Activated CD8-positive, alpha-beta memory T cell treated with anti-CD3 and anti-CD28 coated beads for 24 hours (primary cell): ENCODE results near the gene ST3GAL3.

Experiments
- DNase-seq: peaks from one replicate; pipeline ENCODE4 v3.0.0-alpha.2; 2020

Gene ST3GAL3

DNA sequence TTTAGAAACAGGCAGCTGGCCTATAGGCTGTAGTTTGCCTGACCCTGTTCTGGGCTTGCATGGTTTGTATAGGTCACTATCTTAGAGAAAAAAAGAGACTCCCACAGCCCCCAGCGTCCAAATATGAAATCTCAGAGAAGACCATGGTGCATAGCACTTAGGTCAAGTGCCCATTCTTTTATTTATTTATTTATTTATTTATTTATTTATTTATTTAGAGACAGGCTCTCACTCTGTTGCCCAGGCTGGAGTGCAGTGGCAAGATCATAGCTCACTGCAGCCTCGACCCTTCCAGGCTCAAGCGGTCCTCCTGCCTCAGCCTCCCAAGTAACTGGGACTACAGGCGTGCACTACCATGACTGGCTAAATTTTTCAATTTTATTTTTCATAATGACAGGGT lies 175.4 kb downstream of the ST3GAL3 start:
- DNase-seq: no peak

DNA sequence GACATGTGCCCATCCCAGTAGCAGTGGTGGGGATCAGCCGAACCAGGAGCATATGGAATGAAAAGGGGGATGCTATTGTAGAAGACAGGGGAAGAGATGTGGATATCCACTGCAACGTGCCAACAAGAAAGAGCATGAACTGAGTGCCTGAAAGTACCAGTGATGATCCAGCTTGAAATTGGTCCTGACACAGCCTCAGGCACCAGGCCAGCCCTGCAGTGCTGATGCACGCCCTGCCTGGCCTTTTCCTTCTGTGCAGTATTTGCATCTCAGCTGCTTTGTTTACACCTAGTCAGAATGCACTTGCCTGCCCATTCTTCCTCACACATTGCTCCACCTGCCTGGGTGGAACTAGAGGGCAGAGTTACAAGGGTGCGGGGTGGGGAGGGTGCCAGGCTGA lies 176.0 kb downstream of the ST3GAL3 start:
- DNase-seq: no peak

DNA sequence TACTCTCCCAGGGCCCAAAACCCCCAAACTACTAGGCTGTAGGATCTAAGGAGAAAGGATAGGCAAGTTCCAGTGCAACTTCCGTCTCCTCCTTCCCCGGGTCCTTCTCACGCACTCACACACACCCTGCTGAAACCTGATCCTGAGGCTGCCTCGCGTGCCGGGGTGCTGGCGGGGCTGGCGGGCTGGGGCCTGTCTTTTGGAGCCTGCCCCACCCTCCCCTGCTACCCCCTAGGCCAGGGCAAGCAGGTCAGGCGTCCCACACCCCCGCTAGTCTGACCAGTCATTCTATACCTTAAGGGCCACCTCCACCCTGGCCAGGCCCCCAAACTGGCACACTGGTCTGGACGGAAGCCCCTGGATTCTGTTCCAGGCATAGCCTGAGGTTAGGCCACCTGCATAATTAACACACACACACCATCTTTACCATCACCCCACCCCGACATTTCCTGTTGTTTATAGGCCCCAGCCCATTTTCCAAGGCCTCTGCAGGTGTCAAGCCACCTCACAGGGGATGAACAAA lies 178.0 kb downstream of the ST3GAL3 start:
- DNase-seq: no peak

DNA sequence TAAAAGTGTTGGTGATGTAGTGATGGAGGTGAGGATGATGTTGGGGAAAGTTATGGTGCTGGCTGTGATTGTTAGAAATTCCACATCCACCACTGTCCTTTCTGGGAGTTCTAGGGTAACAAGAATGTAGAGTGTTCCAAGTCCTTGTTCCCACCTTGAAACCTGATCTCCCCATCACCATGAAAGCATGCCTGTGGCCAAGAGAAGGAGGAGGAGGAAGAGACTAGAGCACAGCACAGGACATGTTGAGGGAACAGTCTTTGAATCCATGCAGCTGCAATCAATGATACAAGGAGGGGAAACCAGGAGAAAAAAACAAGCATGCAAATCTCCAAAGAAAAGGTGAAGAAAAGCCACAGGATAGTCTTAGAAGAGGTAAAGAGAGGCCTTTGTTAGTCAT lies 180.4 kb downstream of the ST3GAL3 start:
- no peak for DNase-seq

DNA sequence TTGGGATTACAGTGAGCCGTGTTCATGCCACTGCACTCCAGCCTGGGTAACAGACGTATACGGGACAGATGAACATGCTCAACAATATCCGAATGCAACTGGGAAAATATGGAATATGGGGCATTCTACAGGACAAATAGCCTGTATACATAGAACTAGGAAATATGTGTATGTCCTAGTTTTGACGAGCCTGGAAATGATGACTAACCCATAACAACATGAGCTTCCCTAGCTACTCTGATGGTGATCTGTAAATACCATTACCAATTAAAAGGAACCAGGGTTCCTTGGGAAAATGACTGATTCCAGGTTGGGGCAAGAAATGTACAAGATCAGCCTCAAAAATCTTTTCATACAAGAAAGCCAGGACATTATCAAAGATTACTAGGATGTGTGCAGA lies 183.5 kb downstream of the ST3GAL3 start:
- DNase-seq: no peak

DNA sequence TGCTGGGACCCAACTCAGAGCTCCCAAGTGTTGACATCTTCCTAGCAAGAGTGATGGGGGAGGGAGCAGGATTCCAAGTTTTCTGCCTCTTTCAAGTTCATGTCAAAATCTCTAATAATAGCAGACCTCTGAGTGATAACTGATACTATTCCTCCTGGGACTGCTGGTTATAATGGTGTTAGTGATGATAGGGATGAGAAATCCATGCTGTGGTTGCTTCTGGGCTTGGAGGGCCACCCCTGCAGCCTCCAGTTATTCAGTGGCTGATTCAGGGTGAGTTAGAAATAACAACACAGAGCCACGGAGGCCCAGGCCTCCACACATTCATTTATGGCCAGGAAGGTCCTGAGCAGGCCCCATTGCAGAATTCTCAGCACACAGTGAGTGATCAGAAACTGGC lies 185.7 kb downstream of the ST3GAL3 start:
- no peak for DNase-seq

DNA sequence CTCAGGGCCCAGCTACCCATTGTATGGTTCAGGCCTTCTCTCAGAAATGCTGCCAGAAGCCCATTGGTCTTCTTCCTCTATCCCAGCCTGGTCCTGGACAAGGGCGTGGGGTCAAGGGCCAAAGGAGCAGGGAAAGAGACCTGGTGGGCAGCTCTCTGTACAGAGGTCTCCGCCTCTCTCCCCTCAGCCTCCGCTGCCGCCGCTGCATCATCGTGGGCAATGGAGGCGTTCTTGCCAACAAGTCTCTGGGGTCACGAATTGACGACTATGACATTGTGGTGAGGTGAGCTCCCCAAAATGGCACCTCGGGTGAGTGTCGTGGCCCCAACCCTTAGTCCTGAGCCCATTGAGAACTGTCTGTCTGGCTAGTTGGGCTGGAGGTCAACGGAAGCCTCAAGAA lies 191.6 kb downstream of the ST3GAL3 start:
- no peak for DNase-seq

DNA sequence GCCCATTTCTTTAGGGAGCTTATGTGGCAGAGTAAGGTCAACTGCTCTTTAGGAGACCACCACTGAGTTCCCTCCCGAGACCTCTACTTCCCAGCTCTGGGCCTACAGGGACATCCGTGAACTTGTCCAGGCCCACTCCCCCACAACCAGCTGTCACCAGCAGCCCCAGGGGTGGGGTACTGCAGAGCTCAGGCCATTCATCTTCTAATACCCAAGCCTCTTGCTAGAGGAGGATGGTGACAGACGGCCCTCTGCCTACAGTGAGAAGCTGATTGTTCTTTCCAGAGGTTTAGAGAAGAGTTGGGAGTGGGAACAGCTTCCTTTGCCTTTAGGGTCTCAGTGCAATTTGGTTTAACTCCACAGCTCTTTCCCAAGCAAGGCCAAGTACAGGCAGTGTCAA lies 193.1 kb downstream of the ST3GAL3 start:
- no peak for DNase-seq

DNA sequence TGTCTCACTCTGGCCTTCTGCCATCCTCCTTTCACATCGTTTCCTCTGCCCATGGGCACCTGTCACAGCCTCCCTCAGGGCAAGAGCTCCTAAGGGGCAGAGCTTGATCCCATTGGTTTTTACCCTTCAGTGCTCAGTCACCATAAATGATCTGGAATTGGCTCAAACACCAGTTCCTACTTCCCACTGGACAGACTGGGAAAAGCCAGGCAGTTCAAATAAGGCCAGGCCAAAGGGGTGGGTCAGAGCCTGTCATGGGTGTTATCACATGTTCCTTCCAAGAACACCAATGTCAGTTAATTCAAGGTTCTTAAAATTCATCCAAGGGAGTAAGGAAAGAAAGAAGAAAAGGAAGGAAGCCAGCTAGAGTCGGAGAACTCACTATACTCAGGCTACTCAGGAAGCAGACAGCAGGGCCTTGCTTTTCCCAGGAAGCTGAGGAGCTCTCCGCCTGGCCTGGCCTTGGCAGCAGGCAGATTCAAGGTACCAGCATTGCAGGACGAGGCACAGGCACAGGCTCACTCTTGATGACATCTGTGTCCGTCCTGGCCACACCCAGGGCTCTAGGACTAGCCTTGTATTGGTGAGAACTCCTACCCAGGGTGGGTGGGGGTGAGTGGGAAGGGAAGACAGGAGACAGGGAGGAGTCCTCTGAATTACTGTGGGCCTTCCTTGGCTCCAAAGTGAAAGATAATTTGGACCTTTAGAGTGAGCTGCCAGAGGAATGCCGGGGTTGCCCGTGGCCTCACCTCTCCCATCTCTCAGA lies 194.0 kb downstream of the ST3GAL3 start:
- no peak for DNase-seq

DNA sequence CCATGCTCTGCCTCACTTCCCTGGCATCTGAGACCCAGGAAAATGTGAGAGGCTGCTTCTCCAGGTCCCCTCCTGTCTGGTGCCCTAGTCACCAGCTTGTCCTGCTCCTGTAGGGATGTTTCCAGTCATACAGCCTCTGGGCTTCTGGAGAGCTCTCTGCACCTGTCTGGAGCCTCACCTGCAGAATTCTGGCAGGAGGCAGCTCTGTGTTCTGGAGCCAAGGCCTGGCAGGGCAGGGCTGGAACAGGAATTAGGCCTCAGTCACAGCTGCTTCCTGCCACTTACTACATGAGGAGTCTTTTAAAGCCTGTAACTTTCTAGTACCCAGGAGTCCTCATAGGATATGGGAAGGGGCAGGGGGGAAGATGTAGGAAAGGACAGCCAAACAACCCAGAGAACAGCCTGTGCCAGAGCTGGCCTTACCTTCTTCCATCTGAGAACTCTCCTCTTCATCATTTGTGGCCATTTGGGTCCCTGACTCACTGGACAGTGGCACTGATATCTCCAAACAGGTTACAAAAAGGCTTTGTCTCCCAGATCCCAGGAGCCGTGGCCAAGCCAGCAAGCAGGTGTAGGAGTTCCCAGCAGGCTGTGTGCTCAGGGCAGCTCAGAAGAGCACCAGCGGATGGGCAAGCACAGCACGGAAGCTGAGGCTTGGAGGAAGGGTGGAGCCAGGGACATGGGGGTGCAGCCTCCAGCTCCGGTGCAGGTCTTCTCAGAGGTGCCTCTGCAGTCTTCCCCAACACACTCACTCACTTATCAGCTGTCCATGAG lies 194.9 kb downstream of the ST3GAL3 start:
- no peak for DNase-seq

DNA sequence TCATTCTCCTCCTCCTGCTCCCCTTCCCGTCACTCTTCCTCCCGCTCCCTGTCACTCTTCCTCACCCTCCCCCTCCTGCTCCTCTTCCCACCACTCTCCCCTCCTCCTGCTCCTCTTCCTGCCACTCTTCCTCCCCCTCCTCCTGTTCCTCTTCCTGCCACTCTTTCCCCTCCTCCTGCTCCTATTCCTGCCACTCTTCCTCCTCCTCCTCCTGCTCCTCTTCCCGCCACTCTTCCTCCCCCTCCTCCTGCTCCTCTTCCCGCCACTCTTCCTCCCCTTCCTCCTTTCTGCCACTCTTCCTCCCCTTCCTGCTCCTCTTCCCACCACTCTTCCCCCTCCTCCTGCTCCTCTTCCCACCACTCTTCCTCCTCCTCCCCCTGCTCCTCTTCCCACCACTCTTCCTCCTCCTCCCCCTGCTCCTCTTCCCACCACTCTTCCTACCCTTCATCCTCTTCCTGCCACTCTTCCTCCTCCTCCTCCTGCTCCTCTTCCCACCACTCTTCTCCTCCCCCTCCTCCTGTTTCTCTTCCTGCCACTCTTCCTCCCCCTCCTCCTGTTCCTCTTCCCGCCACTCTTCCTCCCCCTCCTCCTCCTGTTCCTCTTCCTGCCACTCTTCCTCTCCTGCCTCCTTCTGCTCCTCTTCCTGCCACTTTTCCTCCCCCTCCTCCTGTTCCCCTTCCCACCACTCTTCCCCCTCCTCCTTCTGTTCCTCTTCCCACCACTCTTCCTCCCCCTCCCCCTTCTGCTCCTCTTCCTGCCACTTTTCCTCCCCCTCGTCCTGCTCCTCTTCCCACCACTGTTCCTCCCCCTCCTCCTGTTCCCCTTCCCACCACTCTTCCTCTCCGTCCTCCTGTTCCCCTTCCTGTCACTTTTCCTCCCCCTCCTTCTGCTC lies 197.6 kb downstream of the ST3GAL3 start:
- no peak for DNase-seq

DNA sequence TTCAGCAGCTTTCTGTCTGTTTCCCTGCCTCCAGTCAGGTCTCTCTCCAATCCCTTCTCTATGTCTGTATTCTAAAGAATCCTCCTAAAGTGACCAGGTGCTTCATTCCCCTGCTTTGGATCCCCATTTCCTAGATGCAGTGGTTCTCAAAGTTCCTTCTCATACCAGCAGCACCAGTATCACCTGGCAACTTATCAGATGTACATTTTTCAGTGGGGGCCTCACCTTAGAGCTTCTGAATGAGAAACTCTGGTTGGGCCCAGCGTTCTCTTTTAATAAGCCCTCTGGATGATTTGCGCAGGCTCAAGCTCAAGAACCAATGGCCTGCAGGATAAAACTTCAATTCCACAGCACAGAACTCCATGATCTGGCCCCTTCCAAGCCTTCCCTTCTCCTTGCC lies 200.9 kb downstream of the ST3GAL3 start:
- no peak for DNase-seq

DNA sequence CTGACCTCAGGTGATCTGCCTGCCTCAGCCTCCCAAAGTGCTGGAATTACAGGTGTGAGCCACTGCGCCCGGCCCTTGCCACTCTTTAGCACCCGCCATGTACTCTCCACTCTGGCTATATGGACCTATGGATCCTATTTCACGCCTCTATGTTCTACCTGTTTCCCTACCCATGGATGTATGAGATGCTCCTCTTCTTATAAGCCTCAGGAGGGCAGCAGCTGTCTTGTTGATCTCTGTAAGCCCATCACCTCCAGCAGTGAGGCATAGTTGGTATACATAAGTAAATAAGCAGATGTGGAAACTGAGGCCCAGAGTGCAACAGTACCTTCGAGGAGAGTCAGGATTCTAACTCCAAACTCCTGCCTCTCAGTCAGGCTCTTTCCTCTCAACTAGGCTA lies 201.5 kb downstream of the ST3GAL3 start:
- DNase-seq: no peak

DNA sequence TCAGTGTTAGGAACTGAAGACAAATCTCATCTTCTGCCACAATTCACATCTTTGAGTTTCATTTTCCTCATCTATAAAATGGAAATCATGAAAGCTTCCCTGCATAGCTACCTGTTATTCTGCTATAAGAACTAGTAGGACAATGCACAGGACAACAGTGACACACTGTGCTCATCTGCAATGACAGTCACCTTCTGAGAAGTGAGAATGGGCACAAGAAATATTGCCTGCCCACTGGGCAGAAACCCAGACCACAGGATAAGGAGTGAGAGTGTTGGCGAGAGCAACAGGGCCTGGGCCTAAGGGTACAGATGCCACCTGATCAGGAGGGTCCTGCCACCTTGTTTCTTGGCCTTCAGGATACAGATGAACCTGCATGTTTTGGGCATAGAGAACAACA lies 203.0 kb downstream of the ST3GAL3 start:
- no peak for DNase-seq

DNA sequence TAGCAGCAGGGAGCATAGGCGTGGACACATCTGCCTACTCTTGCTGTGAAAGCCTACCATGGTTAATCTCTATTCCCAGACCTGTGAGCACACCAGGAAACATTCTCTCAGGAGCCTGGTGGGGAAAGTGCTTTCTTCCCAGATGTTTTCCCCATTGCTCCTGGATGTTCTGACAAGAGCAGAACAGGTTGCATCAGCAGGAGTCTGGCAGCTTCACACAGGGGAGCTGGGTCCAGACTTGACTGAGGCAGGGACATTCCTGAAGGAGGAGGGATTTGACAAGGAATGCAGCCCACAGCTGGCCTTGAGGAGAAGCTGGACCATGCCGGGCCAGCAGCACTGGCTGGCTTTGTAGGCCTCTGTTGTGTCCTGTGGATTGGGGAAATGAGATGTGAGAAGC lies 205.3 kb downstream of the ST3GAL3 start:
- no peak for DNase-seq

DNA sequence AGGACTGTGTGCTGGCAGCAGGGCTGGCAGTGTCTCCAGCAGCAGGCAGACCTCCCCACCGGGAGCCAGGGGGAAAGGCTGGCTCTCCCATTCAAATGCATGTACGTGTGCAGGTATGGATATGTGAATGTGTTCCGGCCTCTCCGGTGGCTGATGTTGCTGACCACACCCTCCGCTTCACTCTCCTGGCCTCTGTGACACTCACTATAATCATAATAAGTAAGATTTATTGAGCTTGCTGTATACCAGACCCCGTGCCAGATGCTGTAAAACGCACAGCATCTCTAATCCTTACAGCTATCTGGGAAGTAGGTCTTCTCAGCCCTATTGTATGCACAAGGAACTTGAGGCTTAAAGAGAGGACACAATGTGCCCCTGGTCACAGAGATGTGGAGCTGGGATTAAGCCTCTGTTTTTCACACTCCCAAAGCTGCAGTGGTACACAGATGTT lies 205.7 kb downstream of the ST3GAL3 start:
- DNase-seq: no peak

DNA sequence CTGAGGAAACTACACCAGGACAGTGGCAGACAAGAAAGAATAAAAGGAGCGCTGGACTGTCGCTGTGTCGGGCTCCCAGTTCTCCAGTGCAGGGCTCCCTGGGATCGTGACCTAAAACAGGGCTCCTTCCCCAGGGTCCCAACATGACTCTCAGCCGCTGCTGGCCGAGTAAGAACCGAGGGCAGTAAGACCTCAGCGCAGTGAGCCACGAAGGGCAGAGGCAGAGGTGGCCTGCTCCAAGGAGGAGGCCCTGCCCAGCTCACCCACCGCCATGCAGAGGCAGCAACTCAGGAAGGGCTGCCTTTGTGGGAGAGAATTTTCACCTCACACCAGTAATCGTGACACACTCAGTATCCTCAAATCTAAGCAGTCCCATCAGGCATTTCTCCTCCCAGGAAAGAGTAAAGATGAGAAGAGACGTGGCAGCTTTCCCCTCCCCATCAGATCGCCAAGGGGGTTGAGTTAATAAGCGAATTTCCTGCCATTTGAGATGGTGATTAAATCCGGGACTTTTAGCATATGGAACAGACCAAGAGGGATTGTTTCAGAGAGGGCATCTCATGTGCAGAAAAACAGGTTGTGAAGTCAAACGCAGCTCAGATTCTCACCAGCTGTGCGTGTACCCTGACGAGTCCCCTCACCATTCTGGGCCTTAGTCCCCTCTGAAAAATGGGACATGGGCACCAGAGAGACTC lies 206.5 kb downstream of the ST3GAL3 start:
- no peak for DNase-seq

DNA sequence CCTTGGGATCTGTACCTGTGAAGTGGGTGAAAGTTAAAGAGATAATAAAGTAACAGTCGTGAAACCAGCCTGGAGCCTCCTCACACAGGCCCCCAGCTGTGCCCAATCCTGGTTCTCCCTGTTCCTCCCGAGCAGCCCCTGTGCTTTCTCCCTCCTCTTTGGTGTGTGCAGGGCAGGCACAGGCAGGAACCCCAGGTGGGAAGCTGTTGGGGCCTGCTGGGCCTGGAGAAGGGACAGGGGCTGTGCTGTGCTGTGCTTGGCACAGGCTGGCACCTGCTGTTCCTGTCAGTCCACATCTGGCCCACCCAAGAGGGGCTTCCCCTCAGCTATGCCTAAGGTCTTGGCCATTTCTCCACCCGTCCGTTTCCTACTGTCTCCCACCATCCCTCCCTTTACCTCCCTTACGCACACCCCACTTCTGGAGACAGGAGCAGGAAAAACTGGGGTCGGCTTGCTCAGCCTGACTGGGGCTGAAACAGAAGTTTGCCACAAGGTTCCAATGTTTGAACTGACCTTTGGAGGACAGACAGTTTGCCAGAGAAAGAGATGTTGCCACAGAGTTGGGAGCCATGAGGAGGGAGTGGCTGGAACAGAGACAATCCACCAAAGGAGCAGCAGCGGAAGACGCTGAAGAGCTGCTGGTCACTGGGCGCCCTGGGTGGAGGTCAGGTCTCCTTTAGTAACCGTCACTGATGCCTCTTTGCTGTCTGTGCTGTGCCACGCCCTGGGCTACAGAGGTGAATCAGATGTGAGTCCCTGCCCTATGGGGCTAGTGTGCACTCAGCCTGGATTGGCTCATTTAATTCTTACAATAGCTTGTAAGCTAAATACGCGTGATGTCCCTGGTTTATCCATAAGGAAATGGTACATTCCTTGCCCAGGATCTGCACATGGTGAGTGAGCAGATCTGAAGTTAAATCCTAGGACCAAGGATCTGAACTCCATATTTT lies 207.5 kb downstream of the ST3GAL3 start:
- DNase-seq: no peak

DNA sequence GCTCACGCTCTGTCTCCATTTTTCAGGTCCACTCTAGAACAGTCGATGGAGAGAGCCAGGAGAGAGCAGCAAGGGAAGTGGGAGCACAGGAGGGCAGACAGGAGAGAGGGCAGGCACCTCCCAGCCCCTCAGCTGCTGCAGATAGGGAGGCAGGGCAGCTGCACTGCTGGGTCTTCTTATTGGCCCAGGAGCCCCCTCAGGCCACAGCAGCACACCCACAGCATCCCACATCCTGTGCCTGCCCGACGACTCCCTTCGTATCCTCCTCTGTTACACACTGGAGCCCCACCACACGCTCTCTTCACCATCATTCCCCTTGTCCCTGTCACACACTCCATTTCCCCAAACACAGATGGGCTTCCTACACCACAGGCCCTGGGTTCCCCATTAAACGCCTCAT lies 212.6 kb downstream of the ST3GAL3 start:
- DNase-seq: no peak

DNA sequence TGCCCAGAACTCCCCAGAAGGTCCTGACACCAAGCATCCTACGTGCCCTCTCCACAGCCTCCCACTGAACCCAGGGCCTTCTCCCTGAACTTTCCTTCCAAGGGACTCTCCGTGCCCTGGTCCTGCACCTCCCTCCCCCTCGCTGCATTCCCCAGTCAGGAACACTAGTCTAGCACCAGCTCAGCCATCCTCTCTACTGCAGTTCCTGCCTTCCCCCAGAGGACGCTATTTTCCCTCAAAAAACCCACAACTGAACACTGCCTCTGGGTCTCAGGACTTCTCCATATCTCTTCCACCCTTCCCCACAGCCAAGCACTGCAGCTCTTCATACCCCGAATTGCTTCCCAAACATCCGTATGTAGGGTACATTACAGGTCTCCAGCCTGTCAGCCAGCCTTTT lies 213.7 kb downstream of the ST3GAL3 start:
- no peak for DNase-seq

DNA sequence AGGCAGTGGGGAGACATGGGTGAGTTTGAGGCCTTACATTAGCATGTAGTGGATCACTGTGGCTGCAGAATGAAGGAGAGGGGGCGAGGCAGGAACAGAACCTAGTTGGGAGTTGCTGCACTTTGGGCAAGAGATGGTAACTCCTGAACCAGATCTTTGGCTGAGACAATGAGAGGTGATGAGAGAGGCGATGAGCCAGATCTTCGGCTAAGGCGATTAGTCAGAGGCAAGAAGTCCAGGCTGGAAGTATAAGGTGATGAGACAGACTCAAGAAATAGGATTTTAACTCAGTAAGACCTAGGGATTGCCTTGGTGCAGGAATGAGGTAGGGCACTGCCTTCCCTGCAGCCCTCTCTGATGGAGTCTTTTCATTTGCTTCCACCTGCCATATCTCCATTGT lies 217.2 kb downstream of the ST3GAL3 start:
- DNase-seq: no peak
